Stimulated activated CD8-positive, alpha-beta memory T cell treated with anti-CD3 and anti-CD28 coated beads, Interleukin-4, amount 100 ng/mL, for 48 hours (primary cell): Measurements from ENCODE around the gene BNIP2.
"Not testable (repeated sequence)": the region's sequence is repeated elsewhere in the genome, so short reads cannot be mapped to it uniquely, and the experiment has no call there.

ENCODE experiments used
- DNase-seq: peaks from one replicate; pipeline ENCODE4 v3.0.0-alpha.2; 2020

BNIP2 gene

DNA sequence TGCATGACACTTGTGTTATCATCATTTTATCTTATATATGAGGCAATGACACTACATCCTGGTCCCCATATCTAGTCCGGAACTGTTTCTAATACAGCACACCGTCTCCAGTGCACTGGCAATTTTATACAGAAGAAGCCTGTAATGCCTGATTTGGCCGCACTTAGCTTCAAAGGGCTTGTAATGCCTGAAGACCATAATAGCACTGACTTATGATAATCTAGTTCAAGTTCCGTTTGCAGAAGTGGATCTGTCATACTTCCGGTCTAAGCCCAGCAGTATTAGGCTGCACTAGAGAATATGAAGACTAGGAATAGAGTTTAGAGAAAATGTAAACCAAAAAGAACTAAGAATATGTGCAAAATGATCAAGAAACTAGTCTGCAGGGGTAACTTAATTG is 1.3 kb downstream of the BNIP2 start:
- DNase-seq = no peak

DNA sequence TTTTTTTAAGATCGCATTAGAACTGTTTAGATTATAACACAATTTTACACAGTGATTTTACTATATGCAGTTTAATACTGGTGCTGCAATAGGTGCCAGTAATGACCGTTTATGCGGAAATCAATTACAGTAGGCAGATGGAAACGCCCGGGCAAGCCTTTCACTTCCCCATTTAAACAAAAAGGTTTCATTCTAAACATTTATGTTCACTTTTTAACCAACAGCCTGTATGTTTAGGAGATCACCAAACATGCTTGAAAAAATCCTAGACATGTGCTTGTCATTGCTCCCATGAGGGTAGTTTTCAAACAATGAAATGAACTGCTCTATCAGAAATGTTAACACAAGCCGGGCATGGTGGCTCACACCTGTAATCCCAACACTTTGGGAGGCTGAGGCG is 2.7 kb downstream of the BNIP2 start:
- DNase-seq = no peak

DNA sequence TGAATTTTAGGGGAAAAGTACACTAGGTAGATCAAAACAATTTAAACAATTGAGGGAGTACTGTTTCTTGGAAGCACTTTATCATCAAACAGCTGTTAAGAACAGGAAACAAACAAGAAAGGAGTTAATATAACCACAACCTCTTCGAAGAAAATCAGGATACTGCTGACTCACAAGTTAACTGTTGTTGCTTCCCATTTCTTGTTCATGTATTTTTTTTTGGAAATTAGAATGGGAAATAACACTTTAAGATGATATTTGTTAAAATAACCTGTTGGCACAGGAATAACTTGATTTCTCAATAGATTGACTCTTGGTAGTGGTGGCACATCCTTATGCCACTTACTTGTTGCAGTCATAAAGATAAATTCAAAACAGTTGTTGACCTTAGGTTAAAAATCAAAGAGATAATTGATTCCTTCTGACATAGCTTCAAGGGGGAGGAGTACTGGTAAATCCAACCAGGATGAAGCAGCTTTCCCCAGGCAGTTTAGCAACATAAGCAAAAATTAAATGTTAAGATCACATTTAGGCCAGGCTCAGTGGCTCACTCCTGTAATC is 3.3 kb downstream of the BNIP2 start:
- no peak for DNase-seq

DNA sequence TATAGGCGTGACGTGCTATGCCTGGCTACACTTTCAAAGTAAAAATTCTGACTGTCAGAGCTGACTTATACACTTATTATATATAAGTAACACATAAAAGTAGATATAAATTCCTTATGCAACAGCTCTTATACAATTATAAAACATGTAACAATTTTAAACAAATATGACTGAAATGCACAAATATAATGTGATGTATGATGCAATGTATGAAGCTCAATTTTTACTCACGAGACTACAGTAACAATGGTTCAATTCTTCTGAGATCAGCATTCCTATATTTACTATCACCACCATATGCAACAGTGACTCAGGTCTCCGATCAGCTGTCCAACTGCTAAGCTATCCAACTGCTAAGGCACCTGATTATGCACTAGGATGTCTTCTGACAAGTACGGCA is 8.2 kb downstream of the BNIP2 start:
- DNase-seq = no peak

DNA sequence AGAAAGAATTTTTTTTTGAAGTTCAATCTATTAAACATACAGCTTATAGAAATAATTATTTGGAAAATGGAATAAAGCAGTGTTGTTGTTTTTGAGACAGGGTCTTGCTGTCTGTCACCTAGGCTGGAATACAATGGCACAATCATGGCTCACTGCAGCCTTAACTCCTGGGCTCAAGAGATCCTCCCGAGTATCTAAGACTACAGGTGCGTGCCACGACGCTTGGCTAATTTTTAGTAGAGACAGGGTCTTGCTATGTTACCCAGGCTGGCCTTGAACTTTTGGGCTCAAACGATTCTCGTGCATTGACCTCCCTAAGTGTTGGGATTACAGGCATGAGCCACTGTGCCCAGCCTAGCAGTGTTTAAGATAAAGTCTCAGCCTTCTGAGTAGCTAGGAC is 8.8 kb downstream of the BNIP2 start:
- DNase-seq = no peak

DNA sequence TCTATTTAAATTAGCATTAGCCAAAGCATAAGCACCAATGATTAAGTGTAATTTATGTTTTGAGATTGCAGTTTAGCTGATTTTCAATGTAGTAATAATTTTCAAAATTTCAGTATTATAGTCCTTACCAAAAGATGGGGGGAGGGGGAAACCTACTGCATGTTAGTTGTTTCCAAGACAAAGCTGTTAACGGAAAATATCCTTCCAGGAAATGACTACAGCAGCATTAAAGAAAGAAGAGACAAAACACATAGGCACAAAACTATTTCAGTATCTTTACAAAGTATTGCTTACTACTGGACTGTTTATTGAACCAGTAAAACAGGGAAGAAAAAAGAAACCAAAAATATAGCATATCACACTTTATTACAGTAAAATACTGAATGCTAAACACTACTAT is 10.5 kb downstream of the BNIP2 start:
- DNase-seq = no peak

DNA sequence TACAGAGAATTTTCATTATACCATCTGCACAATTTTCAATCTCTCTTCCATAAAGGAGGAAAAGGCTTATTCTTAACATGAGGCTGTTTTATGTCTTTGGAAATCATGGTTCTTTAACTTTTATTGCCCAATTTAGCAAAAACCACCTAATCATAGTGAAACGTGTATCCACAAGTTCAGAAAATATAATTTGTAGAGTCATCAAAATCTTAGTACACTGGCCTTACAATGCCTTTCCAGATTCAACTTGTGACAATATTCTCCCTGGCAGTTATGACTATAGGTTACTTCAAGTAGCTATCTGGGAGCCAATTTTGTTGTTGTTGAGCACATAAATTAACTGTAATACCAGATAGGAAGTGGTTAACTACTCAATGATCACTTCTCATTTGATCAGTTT is 10.9 kb downstream of the BNIP2 start:
- DNase-seq = no peak

DNA sequence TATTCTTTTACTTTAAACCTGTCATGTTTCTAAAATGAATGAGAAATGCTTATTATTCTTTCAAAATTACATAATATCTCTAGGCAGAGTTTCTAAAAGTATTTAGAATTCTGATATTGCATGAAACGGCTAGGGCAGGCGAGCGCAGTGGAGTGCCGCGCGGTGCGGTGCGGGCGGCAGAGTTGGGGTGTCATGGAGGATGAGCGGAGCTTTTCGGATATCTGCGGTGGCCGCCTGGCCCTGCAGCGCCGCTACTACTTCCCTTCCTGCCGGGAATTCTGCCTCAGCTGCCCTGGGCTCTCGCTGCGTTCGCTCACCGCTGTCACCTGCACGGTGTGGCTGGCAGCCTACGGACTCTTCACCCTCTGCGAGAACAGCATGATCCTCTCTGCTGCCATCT is 12.6 kb downstream of the BNIP2 start:
- DNase-seq = no peak

DNA sequence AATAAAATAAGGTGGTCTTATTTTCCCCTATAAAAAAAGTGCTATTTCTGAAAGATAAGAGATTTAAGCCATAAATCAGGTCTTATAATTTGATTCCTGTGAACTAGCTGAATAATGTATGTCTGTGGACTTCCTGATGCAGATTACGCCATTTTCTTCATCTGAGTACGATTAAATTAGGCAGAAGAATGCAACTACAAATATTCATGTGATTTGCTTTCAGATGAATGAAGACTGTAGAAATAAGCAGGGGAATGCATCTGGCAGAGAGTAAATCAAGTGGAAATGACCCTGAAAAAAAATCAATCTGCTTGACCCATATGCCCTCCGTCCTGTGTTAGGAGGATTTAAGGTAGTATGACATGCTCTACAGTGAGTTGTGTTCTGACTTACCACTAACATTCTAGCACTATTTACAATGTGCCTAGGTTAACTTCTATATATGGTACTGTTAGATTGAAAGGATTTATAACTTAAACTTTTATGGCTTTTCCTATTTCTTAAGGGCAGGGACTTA is 14.7 kb downstream of the BNIP2 start:
- DNase-seq = no peak

DNA sequence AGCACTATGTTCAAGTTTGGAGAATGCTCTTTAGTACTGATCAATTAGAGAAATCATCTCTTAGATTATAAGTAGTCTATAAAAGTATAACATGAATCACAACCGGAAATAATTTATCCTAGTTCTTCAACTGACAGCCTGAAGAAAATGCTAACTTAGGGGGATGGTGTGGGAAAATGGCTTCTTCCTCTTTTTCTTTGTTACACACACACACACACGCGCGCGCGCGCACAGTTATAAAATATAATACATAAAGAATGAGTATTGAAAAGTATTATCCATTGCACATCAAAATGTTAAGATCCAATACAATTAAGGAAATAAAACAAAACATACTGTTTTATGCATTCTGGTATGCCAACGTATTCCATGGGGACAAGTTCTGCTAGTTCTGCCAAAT is 20.6 kb downstream of the BNIP2 start:
- no peak for DNase-seq

DNA sequence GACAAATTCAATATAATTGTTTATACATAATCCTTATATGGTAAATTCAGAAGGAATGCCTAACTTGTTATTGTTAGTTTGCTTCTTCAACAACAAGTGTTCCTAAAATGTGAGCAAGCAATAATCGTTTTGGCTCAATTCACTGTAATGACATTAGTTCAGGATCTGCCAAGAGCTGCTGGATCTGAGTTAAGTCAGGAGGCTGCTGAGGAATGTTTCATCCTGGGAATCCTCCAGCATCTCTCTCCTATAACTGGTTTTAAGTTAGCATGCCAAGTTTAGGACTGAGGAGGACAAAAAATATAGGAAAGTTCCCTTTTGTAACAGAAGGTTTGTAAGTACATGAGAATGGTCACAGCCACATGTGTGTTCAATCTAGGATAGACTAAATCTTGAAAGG is 26.9 kb downstream of the BNIP2 start:
- no peak for DNase-seq

DNA sequence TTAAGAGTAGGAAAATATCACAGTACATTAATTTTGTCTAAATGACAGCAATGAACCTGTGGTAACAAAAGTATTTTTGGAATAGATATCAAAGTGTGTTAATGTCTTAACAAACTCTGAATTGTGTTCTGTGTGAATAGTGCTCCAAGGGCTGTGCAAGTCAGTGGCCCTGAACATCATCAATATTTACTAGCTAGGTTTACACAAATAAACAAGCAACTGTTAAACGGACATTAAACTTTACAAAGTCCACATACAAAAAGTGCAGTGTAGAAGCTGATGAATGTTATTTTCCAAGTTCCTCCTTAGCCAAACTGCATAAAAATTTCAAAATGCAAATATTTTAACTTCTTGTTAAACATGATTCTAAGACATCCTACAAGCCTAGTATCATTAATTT is 29.8 kb downstream of the BNIP2 start:
- no peak for DNase-seq

DNA sequence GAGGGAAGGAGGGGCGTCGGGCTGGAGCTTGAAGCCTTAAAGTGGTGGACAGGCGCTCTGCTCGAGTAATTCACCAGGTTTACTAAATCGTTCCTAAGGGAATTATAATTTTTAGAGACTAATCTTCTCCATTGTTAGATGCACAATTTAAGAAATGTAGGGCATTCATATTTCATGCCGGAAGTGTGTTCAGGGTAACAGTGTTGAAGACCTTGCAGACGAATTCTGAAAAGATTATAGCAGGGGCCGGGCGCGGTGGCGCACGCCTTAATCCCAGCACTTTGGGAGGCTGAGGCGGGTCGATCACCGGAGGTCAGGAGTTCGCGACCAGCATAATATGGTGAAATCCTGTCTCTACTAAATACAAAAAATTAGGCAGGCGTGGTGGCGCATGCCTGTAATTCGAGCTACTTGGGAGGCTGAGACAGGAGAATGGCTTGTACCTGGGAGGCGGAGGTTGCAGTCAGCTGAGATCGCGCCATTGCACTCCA is 31.4 kb downstream of the BNIP2 start:
- DNase-seq = no peak

DNA sequence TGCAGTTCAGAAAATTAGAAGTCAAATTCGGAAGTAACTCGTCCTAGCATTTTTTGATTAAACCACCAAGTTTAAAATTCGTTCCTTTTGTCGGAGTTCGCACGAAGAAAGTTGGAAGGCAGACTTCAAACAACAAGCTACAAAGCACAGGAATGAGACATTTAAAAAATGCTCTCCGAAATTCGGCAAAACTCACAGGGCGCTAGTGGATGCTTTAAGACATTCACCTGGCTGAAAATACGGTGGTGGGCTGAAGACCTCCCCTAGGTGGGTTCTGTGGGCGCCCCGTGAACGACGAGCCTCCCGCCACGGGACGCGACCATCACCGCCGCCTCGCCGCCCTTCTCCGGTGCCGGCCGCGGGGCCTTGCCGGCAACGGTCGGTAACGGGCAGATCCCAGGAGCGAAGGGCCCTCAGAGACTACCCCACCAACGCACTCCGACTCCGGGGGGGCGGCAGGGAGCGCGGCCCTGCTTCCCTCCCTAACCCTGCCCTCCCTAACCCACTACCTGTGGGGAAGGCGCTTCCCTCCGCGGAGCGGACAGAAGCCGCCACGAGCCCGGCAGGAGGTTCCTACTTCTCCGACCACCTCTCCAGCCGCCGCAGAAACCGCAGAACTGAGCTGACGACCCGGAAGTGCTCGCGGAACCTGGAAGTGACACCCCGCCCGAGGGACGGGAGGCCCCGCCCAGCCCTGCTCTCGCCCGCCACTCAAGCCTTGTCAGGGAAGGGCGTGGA is 32.1 kb downstream of the BNIP2 start, which contains the start of gene GTF2A2:
GTF2A2 (minus strand) TSS at position 619 of the 738 bp plus-strand sequence. CDS start 5,238 bp downstream, outside the sequence.
- DNase-seq = peak; percentile 97

DNA sequence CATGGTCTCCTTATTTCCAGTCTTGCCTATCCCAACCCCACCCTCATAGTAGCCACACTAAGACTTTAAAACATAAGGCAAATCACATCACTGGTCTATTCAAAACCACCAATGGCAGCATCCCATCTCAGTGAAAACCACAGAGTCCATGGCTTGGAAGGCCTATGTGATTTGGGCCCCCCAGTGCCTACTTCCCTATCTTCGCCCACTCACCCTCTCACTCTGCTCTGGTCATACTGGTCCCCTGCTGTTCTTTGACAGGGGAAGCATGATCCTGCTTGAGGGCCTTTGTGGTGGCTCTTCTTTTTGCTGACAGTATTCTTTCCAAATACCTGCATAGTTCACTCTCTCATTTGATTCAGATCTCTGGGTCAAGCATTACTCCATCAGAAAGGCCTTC is 35.1 kb downstream of the BNIP2 start:
- DNase-seq = no peak

DNA sequence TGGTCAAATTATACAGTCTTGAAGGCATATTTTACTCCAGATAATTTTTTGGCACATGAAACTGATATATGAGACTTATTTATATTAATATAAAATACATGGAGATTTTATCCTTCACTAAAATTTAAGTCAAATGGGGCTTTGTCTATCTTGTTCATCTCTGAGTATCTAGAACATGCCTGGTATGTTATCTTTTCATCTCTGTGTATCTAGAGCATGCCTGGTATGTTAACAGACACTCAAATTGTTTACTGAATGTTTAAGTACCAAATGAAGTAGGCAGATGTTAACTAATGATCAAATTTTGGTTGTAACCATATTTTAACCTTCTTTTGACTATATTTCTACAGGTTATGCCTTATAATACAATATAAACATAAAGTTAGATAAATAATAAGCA is 39.5 kb downstream of the BNIP2 start:
- no peak for DNase-seq

DNA sequence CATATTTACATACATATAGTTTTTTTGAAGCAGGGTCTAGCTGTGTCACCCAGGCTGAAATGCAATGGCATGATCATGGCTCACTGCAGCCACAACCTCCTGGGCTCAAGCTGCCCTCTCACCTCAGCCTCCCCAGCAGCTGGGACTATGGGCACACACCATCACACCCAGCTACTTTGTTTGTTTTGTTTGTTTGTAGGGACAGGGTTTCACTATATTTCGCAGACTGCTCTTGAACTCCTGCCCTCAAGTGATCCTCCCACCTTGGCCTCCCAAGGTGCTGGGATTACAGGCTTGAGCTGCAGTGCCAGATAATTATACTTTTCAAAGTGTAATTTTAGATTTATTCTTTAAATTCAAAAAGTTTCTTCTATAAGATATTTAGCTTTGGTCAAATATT is 42.0 kb downstream of the BNIP2 start:
- DNase-seq = no peak

DNA sequence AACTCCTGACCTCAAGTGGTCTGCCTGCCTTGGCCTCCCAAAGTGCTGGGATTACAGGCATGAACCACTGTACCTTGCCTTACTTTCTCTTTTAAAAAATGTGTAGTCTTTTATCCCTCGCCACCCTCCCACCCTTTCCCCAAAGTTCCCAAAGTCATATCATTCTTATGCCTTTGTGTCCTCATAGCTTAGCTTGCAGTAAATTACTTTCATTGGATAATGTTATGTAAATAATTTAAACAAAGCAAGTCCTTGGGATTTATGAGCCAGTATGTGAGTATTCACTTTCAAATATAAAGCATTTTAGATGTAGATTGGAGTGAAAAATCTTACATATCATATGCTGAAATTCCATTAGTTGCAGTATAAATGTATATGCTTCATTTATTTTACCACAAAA is 42.8 kb downstream of the BNIP2 start:
- no peak for DNase-seq

DNA sequence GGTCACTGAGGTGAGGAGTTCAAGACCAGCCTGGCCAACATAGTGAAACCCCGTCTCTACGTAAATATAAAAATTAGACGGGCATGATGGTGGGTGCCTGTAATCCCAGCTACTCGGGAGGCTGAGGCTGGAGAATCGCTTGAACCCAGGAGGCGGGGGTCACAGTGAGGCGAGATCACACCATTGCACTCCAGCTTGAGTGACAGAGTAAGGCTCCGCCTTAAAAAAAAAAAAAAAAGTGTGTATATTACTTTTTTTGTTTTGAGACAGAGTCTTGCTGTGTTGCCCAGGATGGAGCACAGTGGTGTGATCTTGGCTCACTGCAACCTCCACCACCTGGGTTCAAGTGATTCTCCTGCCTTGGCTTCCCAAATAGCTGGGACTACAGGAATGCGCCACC is 43.3 kb downstream of the BNIP2 start:
- DNase-seq = not testable (repeated sequence)

DNA sequence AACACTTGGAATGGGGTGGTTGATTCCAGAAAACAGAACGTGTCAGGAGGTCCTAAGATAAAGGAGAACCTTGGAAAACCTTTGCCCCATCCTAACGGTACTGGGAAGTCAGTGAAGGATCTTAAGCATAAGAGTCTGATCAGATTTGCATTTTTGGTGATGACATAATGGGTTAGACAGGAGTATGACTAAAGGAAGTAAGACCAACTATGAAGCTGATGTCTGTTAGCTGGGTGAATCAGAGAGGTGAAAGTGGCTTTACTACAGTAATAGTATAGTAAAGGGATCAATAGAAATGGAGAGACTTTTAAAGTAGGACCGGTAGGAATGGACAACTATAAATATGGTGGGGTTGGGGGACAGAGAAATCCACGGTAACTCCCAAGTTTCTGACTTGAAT is 44.4 kb downstream of the BNIP2 start:
- DNase-seq = no peak

DNA sequence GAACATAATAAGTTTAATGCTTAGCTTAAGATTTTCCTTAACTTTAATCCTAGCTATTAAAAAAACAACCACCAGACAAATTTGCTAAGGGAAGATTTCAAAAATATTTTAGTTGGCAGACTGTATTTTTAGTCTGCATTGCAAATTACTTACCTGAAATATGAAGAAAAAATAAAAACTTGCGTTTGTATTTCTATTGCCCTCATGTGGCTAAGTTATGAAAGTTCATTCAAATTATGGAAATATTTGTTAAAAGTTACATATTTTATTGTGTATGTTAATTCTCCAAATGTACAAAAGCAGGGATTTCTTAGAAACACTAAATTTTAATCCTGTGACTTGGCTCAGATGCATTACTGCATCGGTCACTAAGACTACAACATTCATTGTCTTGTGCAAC is 46.8 kb downstream of the BNIP2 start:
- DNase-seq = no peak

DNA sequence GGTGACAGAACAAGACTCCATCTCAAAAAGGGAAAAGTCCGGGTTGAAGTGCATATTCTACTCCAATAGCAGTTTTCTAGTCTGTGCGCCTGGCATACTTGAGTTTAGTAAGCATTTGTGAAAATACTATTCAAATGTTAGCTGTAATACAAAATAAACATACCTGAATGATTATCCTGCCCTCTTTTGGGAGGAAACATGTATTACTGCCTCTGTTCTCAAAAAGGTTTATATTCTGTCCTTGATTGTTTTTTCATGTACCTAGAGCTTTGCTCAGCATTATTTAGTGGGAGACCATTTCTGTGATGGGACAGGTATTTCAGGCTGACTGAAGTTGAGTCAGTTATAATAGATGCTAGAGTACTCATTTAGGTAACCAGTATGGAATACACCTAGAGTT is 51.6 kb downstream of the BNIP2 start:
- not testable (repeated sequence) for DNase-seq

DNA sequence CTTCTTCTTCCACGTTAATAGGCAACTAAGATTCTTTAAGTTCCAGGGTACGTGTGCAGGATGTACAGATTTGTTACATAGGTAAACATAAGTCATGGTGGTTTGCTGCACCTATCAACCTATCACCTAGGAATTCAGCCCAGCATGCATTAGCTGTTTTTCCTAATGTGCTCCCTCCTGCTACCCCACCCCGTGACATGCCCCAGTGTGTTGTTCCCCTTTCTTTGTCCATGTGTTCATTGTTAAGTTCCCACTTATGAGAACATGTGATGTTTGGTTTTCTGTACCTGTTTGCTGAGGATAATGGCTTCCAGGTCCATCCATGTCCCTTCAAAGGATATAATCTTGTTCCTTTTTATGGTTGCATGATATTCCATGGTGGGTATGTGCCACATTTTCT is 52.9 kb downstream of the BNIP2 start:
- no peak for DNase-seq

DNA sequence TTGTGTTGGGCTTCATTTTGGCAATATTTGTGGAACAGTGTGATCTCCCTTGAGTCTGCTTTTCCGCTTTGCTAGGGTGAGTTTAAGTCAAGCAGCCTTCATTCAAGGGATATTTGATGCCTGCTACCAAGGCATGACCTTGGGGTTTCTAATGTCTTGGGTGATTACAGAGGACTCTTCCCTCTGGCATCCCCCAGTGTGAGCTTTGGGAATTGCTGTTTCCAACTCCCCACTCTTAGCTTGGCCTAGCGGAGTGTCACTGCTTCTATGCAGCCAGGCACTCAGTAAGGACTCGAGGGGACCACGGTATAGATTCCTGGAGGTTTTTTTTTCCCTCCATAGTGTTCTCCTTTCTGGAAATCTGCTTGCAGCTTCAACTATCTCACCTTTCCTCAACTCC is 56.4 kb downstream of the BNIP2 start:
- DNase-seq = no peak

DNA sequence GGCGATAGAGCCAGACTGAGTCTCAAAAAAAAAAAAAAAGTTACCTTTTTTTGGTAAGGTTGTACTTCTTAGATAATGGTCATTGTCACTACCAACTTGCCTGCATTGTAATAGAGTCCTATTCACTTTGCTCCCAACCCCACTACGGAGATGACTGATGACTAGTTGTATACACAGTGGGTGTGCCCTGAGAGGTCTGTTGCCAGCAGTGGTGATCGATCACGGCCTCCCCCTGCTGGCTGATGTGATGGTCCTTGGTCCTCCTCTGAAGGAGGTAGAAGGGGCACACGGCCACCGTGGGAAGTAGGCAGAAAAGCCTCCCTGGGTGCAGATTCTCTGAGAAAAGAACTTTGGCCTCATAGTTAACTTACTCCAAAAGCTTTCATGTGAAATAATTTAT is 66.8 kb downstream of the BNIP2 start:
- DNase-seq = peak; percentile 77
